Measurements from ENCODE around the gene RGL3. TPM values are rescaled to one million over a fixed set of nuclear protein-coding genes. Genes with fewer than 3 reads are reported as not detected.
"Not testable (repeated sequence)": the region's sequence is repeated elsewhere in the genome, so short reads cannot be mapped to it uniquely, and the experiment has no call there.

The RGL3 gene
- total and polyA plus RNA-seq, 4 donors, result 2.4 to 19.8 (median 7.8) TPM

GRCh38 chr19:11457115-11457514 lies 38.0 kb upstream of the RGL3 start:
- TF ChIP-seq FOXA2 (IDR thresholded peaks at IDR 0.05) (no peak), RAD21 (IDR thresholded peaks at IDR 0.05) (no peak), SP1 (IDR thresholded peaks at IDR 0.05) (no peak), NR2F2 (IDR thresholded peaks at IDR 0.05) (no peak), TAF1 (conservative IDR thresholded peaks at IDR 0.05) (no peak), RXRA (IDR thresholded peaks at IDR 0.05) (no peak), HNF4A (conservative IDR thresholded peaks at IDR 0.05) (no peak), YY1 (IDR thresholded peaks at IDR 0.05) (no peak), EGR1 (IDR thresholded peaks at IDR 0.05; ENCODE audit: low read depth in 2 of 2) (no peak), JUND (IDR thresholded peaks at IDR 0.05) (no peak), FOXA1 (IDR thresholded peaks at IDR 0.05) (no peak)
- TF ChIP-seq, protein P1, sequence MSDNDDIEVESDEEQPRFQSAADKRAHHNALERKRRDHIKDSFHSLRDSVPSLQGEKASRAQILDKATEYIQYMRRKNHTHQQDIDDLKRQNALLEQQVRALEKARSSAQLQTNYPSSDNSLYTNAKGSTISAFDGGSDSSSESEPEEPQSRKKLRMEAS (IDR thresholded peaks at IDR 0.05), result no peak
- TF ChIP-seq, protein P2, sequence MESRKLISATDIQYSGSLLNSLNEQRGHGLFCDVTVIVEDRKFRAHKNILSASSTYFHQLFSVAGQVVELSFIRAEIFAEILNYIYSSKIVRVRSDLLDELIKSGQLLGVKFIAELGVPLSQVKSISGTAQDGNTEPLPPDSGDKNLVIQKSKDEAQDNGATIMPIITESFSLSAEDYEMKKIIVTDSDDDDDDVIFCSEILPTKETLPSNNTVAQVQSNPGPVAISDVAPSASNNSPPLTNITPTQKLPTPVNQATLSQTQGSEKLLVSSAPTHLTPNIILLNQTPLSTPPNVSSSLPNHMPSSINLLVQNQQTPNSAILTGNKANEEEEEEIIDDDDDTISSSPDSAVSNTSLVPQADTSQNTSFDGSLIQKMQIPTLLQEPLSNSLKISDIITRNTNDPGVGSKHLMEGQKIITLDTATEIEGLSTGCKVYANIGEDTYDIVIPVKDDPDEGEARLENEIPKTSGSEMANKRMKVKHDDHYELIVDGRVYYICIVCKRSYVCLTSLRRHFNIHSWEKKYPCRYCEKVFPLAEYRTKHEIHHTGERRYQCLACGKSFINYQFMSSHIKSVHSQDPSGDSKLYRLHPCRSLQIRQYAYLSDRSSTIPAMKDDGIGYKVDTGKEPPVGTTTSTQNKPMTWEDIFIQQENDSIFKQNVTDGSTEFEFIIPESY (IDR thresholded peaks at IDR 0.05), result no peak
- TF ChIP-seq, protein P3, sequence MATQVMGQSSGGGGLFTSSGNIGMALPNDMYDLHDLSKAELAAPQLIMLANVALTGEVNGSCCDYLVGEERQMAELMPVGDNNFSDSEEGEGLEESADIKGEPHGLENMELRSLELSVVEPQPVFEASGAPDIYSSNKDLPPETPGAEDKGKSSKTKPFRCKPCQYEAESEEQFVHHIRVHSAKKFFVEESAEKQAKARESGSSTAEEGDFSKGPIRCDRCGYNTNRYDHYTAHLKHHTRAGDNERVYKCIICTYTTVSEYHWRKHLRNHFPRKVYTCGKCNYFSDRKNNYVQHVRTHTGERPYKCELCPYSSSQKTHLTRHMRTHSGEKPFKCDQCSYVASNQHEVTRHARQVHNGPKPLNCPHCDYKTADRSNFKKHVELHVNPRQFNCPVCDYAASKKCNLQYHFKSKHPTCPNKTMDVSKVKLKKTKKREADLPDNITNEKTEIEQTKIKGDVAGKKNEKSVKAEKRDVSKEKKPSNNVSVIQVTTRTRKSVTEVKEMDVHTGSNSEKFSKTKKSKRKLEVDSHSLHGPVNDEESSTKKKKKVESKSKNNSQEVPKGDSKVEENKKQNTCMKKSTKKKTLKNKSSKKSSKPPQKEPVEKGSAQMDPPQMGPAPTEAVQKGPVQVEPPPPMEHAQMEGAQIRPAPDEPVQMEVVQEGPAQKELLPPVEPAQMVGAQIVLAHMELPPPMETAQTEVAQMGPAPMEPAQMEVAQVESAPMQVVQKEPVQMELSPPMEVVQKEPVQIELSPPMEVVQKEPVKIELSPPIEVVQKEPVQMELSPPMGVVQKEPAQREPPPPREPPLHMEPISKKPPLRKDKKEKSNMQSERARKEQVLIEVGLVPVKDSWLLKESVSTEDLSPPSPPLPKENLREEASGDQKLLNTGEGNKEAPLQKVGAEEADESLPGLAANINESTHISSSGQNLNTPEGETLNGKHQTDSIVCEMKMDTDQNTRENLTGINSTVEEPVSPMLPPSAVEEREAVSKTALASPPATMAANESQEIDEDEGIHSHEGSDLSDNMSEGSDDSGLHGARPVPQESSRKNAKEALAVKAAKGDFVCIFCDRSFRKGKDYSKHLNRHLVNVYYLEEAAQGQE (IDR thresholded peaks at IDR 0.05), result no peak
- TF ChIP-seq, protein P4, sequence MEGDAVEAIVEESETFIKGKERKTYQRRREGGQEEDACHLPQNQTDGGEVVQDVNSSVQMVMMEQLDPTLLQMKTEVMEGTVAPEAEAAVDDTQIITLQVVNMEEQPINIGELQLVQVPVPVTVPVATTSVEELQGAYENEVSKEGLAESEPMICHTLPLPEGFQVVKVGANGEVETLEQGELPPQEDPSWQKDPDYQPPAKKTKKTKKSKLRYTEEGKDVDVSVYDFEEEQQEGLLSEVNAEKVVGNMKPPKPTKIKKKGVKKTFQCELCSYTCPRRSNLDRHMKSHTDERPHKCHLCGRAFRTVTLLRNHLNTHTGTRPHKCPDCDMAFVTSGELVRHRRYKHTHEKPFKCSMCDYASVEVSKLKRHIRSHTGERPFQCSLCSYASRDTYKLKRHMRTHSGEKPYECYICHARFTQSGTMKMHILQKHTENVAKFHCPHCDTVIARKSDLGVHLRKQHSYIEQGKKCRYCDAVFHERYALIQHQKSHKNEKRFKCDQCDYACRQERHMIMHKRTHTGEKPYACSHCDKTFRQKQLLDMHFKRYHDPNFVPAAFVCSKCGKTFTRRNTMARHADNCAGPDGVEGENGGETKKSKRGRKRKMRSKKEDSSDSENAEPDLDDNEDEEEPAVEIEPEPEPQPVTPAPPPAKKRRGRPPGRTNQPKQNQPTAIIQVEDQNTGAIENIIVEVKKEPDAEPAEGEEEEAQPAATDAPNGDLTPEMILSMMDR (IDR thresholded peaks at IDR 0.05; ENCODE audit: low read depth, low read length, missing input control), result no peak
- WGBS, result 29% methylated on average over 18 of the region's 18 CpGs
- H3K9ac ChIP-seq (ENCODE audit: low read depth in 1 of 2, low read length in 2 of 2), result no peak overlapping the region

DNA sequence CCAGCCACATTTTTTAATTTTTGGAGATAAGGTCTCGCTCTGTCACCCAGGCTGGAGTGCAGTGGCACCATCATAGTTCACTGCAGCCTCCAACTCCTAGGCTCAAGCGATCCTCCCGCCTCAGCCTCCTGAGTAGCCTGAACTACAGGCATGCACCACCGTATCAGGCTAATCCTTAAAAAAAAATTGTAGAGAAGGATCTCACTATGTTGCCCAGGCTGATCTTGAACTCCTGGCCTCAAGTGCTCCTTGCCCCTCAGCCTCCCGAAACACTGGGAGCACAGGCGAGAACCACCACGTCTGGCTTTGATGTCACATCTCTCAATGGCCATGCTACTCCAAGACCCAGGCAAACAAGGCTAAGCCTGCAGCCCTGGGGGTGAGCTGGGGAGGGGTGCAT lies 37.5 kb upstream of the RGL3 start:
- Histone ChIP-seq H3K4me1 (ENCODE audit: control insufficient read depth in 4 of 4, insufficient read depth in 4 of 4, low read length in 3 of 4) (no peaks in the 10 kb centered on the region), H3K9me3 (ENCODE audit: control insufficient read depth in 4 of 4, low read length in 3 of 4) (no peaks in the 10 kb centered on the region), H3K9ac (ENCODE audit: low read depth in 1 of 2, low read length in 2 of 2) (no peak overlapping the region), H3K27me3 (ENCODE audit: control insufficient read depth in 4 of 4, insufficient read depth in 4 of 4, low read length in 3 of 4) (no peaks in the 10 kb centered on the region), H3K27ac (ENCODE audit: low read depth in 1 of 2, low read length in 2 of 2) (no peak overlapping the region), H3K4me3 (ENCODE audit: low read depth in 1 of 3, low read length in 3 of 3) (no peak overlapping the region), H3K36me3 (ENCODE audit: control insufficient read depth in 4 of 4, insufficient read depth in 3 of 4, low read depth in 1 of 4, low read length in 3 of 4) (no peaks in the 10 kb centered on the region)
- DNase-seq (ENCODE audit: low spot score), result no peak
- TF ChIP-seq, protein P5, sequence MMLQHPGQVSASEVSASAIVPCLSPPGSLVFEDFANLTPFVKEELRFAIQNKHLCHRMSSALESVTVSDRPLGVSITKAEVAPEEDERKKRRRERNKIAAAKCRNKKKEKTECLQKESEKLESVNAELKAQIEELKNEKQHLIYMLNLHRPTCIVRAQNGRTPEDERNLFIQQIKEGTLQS (IDR thresholded peaks at IDR 0.05), result no peak
- TF ChIP-seq, protein P2 (IDR thresholded peaks at IDR 0.05), result no peak
- TF ChIP-seq RAD21 (IDR thresholded peaks at IDR 0.05), result no peak
- no peak for TF ChIP-seq NR2F2 (IDR thresholded peaks at IDR 0.05)
- TF ChIP-seq EGR1 (IDR thresholded peaks at IDR 0.05; ENCODE audit: low read depth in 2 of 2), result no peak
- TF ChIP-seq TAF1 (conservative IDR thresholded peaks at IDR 0.05), result no peak
- no peak for TF ChIP-seq JUND (IDR thresholded peaks at IDR 0.05)
- TF ChIP-seq, protein P4 (IDR thresholded peaks at IDR 0.05; ENCODE audit: low read depth, low read length, missing input control), result no peak
- TF ChIP-seq FOXA2 (IDR thresholded peaks at IDR 0.05), result no peak
- WGBS, result 90% methylated on average over 7 of the region's 7 CpGs

More at GRCh38 chr19:11457115-11457514, 38.0 kb upstream of the RGL3 start:
- no peaks in the 10 kb centered on the region for H3K4me1 ChIP-seq (ENCODE audit: control insufficient read depth in 4 of 4, insufficient read depth in 4 of 4, low read length in 3 of 4)
- H3K27me3 ChIP-seq (ENCODE audit: control insufficient read depth in 4 of 4, insufficient read depth in 4 of 4, low read length in 3 of 4), result no peaks in the 10 kb centered on the region
- no peaks in the 10 kb centered on the region for H3K36me3 ChIP-seq (ENCODE audit: control insufficient read depth in 4 of 4, insufficient read depth in 3 of 4, low read depth in 1 of 4, low read length in 3 of 4)
- DNase-seq (ENCODE audit: low spot score), result no peak
- H3K9me3 ChIP-seq (ENCODE audit: control insufficient read depth in 4 of 4, low read length in 3 of 4), result no peaks in the 10 kb centered on the region
- no peak overlapping the region for H3K27ac ChIP-seq (ENCODE audit: low read depth in 1 of 2, low read length in 2 of 2)
- no peak overlapping the region for H3K4me3 ChIP-seq (ENCODE audit: low read depth in 1 of 3, low read length in 3 of 3)

DNA sequence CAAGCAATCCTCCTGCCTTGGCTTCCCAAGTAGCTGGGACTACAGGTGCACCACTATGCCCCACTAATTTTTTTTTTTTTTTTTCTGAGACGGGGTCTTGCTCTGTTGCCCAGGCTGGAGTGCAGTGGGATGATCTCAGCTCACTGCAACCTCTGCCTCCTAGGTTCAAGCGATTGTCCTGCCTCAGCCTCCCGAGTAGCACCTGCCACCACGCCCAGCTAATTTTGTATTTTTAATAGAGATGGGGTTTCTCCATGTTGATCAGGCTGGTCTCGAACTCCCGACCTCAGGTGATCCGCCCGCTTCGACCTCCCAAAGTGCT lies 36.1 kb upstream of the RGL3 start:
- not testable (repeated sequence) for H3K9ac ChIP-seq (ENCODE audit: low read depth in 1 of 2, low read length in 2 of 2); H3K27ac ChIP-seq (ENCODE audit: low read depth in 1 of 2, low read length in 2 of 2); H3K36me3 ChIP-seq (ENCODE audit: control insufficient read depth in 4 of 4, insufficient read depth in 3 of 4, low read depth in 1 of 4, low read length in 3 of 4); H3K4me3 ChIP-seq (ENCODE audit: low read depth in 1 of 3, low read length in 3 of 3); H3K27me3 ChIP-seq (ENCODE audit: control insufficient read depth in 4 of 4, insufficient read depth in 4 of 4, low read length in 3 of 4); H3K4me1 ChIP-seq (ENCODE audit: control insufficient read depth in 4 of 4, insufficient read depth in 4 of 4, low read length in 3 of 4); H3K9me3 ChIP-seq (ENCODE audit: control insufficient read depth in 4 of 4, low read length in 3 of 4); DNase-seq (ENCODE audit: low spot score)
- 80% methylated on average over 9 of the region's 9 CpGs for WGBS

Measured in liver (tissue), 9 donors.